HCT116 (cell line): ENCODE data around the gene RPL13A. TPM values are rescaled to one million over a fixed set of nuclear protein-coding genes. Genes with fewer than 3 reads are reported as not detected.

ENCODE experiments used
- ATAC-seq: fragments of 200-7000 bp; cut with Tn5 transposase; 2 replicates; pipeline ENCODE4 v1.9.1; 2020; ENCODE audit warnings: mild to moderate bottlenecking, moderate library complexity
- BruUV-seq: library from RNA; stranded (reverse); fragments of 400-500 nt; replicated peaks from 2 replicates; lab custom pipeline; 2021; lab: Mats Ljungman, UMichigan
- CTCF ChIA-PET: fragments of 300-600 bp; sonication (Branson Sonifier 250); formaldehyde crosslinking; loops from one replicate; lab custom pipeline; 2021; ENCODE audit warnings: antibody characterized with exemption; lab: Charles Lee
- POLR2A ChIA-PET: fragments of 300-600, 350-600 bp; sonication (Branson Sonifier 250); formaldehyde crosslinking; loops from one replicate; lab custom pipeline; 2021; ENCODE audit warnings: antibody characterized with exemption; lab: Charles Lee
- RAD21 ChIA-PET, 2 experiments: fragments of 300-600 bp; sonication (Branson Sonifier 250); formaldehyde crosslinking; loops; one replicate each; lab custom pipeline; 2023; ENCODE audit warnings: low total read pairs in 2 of 2; ENCODE audit not compliant: uncharacterized antibody in 2 of 2, unreplicated experiment in 2 of 2, low non-redundant PET in 1 of 2; lab: Charles Lee
- DNase-seq: peaks from one replicate; pipeline ENCODE4 v3.0.0-alpha.2; 2010; ENCODE audit warnings: low read depth, low spot score
- H2AFZ ChIP-seq: fragments of 200-600 bp; shearing (Covaris generic), sonication (generic); 2 replicates; pipeline ENCODE4 v1.6.1; 2017; ENCODE audit warnings: low read depth, mixed run types, mixed read lengths, antibody characterized with exemption, low read length; ENCODE audit not compliant: poor library complexity, severe bottlenecking
- H3K27ac ChIP-seq: 2 replicates; pipeline ENCODE4 v1.5.1; 2012; ENCODE audit warnings: low read depth, low read length
- H3K27me3 ChIP-seq: fragments of 200-600 bp; sonication (generic); 2 replicates; pipeline ENCODE4 v1.6.1; 2016; ENCODE audit warnings: mixed run types, low read length, mixed read lengths; ENCODE audit not compliant: insufficient read depth
- H3K36me3 ChIP-seq, 2 experiments: fragments of 200-500 bp in 1 of 2; fragments of 200-600 bp in 1 of 2; sonication (Bioruptor generic) in 1 of 2; sonication (generic) in 1 of 2; 2 replicates each; pipeline versions ENCODE4 v1.5.1 to v1.6.1; 2014 to 2016; ENCODE audit warnings: low read length in 2 of 2, inconsistent platforms in 1 of 2, mixed read lengths in 1 of 2, mixed run types in 1 of 2; ENCODE audit not compliant: insufficient read depth in 2 of 2, control insufficient read depth in 1 of 2
- H3K4me1 ChIP-seq, 2 experiments: fragments of 200-600 bp in 1 of 2; sonication (generic) in 1 of 2; 2 replicates each; pipeline versions ENCODE4 v1.5.1 to v1.6.1; 2012 to 2017; ENCODE audit warnings: low read length in 2 of 2, inconsistent platforms in 1 of 2, mild to moderate bottlenecking in 1 of 2, mixed read lengths in 1 of 2, mixed run types in 1 of 2, moderate library complexity in 1 of 2; ENCODE audit not compliant: insufficient read depth in 2 of 2, control insufficient read depth in 1 of 2
- H3K4me2 ChIP-seq: fragments of 200-600 bp; sonication (generic); 2 replicates; pipeline ENCODE4 v1.6.1; 2017; ENCODE audit warnings: mixed run types, low read length, mixed read lengths
- H3K4me3 ChIP-seq, 2 experiments: fragments of 200-600 bp in 1 of 2; sonication (generic) in 1 of 2; replicated peaks in 1 of 2; 2 replicates each; pipeline ENCODE4 v1.5.1; 2011 to 2016; ENCODE audit warnings: low read length in 2 of 2, control low read depth in 1 of 2, low read depth in 1 of 2, mild to moderate bottlenecking in 1 of 2, mixed read lengths in 1 of 2, mixed run types in 1 of 2
- H3K79me2 ChIP-seq: fragments of 200-600 bp; sonication (generic); 2 replicates; pipeline ENCODE4 v1.6.1; 2017; ENCODE audit warnings: mild to moderate bottlenecking, mixed run types, low read length, moderate library complexity, mixed read lengths; ENCODE audit not compliant: insufficient read depth
- H3K9ac ChIP-seq: fragments of 200-600 bp; sonication (generic); 2 replicates; pipeline ENCODE4 v1.6.1; 2016; ENCODE audit warnings: low read length, mixed read lengths
- H3K9me2 ChIP-seq: fragments of 200-600 bp; sonication (generic), shearing (Covaris generic); 2 replicates; pipeline ENCODE4 v1.6.1; 2017; ENCODE audit warnings: mixed run types, mild to moderate bottlenecking, moderate library complexity; ENCODE audit not compliant: insufficient read depth
- H3K9me3 ChIP-seq, 2 experiments: fragments of 200-500 bp in 1 of 2; fragments of 200-600 bp in 1 of 2; sonication (Bioruptor generic) in 1 of 2; sonication (generic) in 1 of 2; 2 replicates each; pipeline ENCODE4 v1.6.1; 2014 to 2017; ENCODE audit warnings: low read length in 2 of 2, mixed read lengths in 2 of 2, inconsistent platforms in 1 of 2, low read depth in 1 of 2, mild to moderate bottlenecking in 1 of 2, mixed run types in 1 of 2, moderate library complexity in 1 of 2; ENCODE audit not compliant: control insufficient read depth in 1 of 2, insufficient read depth in 1 of 2
- H4K20me1 ChIP-seq: fragments of 200-600 bp; sonication (generic), shearing (Covaris generic); 2 replicates; pipeline ENCODE4 v1.6.1; 2017; ENCODE audit warnings: mixed run types, mild to moderate bottlenecking, moderate library complexity; ENCODE audit not compliant: insufficient read depth
- ATF3 ChIP-seq: IDR thresholded peaks from 2 replicates; pipeline ENCODE4 v1.6.1; 2012
- CBX3 ChIP-seq: IDR thresholded peaks from 2 replicates; pipeline ENCODE4 v1.6.1; 2012; ENCODE audit warnings: low read depth
- EGR1 ChIP-seq: IDR thresholded peaks from 2 replicates; pipeline ENCODE4 v1.6.1; 2012; ENCODE audit warnings: low read depth
- ELF1 ChIP-seq: IDR thresholded peaks from 2 replicates; pipeline ENCODE4 v1.6.1; 2012; ENCODE audit warnings: low read depth, borderline replicate concordance
- SRF ChIP-seq: IDR thresholded peaks from 2 replicates; pipeline ENCODE4 v1.6.1; 2012; ENCODE audit warnings: low read depth
- YY1 ChIP-seq: IDR thresholded peaks from 2 replicates; pipeline ENCODE4 v1.6.1; 2011; ENCODE audit warnings: low read length, low read depth, moderate library complexity, mild to moderate bottlenecking; ENCODE audit not compliant: insufficient replicate concordance; ENCODE audit errors: extremely low read depth
- intact Hi-C: fragments of 100-400 bp; cut with micrococcal nuclease; formaldehyde crosslinking; loops from 2 replicates; pipeline ENCODE4 v1.10.0; 2022
- total RNA-seq: library from RNA; stranded (reverse); gene quantifications from one replicate; pipeline ENCODE4 v1.2.1, GENCODE V29; 2021; ENCODE audit not compliant: unreplicated experiment
- TF ChIP-seq, protein P1 (sequence below): IDR thresholded peaks from 2 replicates; pipeline ENCODE4 v1.6.1; 2012; ENCODE audit warnings: low read depth
- TF ChIP-seq, protein P2 (sequence below): IDR thresholded peaks from 2 replicates; pipeline ENCODE4 v1.6.1; 2011; ENCODE audit warnings: mild to moderate bottlenecking, low read length, moderate library complexity; ENCODE audit not compliant: insufficient replicate concordance; ENCODE audit errors: extremely low read depth

The RPL13A gene
- total RNA-seq, 1 experiment from 2014 or later: 3,719 TPM

DNA sequence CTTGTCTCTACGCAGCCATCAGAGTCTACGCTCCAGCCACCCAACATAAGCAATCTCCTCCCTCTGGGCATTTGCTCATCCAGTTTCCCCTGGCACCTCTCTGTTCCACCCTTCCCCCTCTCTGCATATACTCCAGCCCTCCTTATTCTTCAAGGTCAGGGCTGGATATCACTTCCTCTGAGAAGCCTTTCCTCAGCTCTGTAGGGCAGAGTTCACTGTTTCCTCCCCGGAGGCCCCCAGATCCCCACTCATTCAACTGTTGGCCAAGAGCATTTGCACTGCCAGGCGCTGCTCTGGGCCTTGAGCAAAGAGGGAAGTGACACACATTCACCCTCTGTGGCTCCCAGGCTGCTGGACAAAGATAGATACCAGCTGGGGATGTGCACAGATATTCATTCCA lies 28.4 kb downstream of the RPL13A start (continued):
- TF ChIP-seq, protein P1, sequence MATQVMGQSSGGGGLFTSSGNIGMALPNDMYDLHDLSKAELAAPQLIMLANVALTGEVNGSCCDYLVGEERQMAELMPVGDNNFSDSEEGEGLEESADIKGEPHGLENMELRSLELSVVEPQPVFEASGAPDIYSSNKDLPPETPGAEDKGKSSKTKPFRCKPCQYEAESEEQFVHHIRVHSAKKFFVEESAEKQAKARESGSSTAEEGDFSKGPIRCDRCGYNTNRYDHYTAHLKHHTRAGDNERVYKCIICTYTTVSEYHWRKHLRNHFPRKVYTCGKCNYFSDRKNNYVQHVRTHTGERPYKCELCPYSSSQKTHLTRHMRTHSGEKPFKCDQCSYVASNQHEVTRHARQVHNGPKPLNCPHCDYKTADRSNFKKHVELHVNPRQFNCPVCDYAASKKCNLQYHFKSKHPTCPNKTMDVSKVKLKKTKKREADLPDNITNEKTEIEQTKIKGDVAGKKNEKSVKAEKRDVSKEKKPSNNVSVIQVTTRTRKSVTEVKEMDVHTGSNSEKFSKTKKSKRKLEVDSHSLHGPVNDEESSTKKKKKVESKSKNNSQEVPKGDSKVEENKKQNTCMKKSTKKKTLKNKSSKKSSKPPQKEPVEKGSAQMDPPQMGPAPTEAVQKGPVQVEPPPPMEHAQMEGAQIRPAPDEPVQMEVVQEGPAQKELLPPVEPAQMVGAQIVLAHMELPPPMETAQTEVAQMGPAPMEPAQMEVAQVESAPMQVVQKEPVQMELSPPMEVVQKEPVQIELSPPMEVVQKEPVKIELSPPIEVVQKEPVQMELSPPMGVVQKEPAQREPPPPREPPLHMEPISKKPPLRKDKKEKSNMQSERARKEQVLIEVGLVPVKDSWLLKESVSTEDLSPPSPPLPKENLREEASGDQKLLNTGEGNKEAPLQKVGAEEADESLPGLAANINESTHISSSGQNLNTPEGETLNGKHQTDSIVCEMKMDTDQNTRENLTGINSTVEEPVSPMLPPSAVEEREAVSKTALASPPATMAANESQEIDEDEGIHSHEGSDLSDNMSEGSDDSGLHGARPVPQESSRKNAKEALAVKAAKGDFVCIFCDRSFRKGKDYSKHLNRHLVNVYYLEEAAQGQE: no peak
- TF ChIP-seq ATF3: no peak
- TF ChIP-seq YY1: no peak
- TF ChIP-seq, protein P2, sequence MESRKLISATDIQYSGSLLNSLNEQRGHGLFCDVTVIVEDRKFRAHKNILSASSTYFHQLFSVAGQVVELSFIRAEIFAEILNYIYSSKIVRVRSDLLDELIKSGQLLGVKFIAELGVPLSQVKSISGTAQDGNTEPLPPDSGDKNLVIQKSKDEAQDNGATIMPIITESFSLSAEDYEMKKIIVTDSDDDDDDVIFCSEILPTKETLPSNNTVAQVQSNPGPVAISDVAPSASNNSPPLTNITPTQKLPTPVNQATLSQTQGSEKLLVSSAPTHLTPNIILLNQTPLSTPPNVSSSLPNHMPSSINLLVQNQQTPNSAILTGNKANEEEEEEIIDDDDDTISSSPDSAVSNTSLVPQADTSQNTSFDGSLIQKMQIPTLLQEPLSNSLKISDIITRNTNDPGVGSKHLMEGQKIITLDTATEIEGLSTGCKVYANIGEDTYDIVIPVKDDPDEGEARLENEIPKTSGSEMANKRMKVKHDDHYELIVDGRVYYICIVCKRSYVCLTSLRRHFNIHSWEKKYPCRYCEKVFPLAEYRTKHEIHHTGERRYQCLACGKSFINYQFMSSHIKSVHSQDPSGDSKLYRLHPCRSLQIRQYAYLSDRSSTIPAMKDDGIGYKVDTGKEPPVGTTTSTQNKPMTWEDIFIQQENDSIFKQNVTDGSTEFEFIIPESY: no peak
- TF ChIP-seq EGR1: no peak
- TF ChIP-seq CBX3: no peak
- no peak for TF ChIP-seq ELF1

- no peaks in the 10 kb centered on the region for H3K79me2 ChIP-seq
- H3K4me3 ChIP-seq: no peak overlapping the region
- H3K9ac ChIP-seq: no peak overlapping the region
- H3K9me3 ChIP-seq: no peaks in the 10 kb centered on the region
- H3K36me3 ChIP-seq: no peaks in the 10 kb centered on the region
- BruUV-seq: no TSS peak
- intact Hi-C loops: no loop called here
- no peak overlapping the region for H3K27ac ChIP-seq
- H4K20me1 ChIP-seq: no peaks in the 10 kb centered on the region
- DNase-seq: no peak
- ATAC-seq: no peak
- ChIA-PET POLR2A (no interaction called here), CTCF (no interaction called here), RAD21 (no interaction called here)
- H3K4me1 ChIP-seq: no peaks in the 10 kb centered on the region
- H2AFZ ChIP-seq: no peak overlapping the region
- no peaks in the 10 kb centered on the region for H3K9me2 ChIP-seq
- TF ChIP-seq SRF: no peak
- H3K4me2 ChIP-seq: no peak overlapping the region
- H3K27me3 ChIP-seq: no peaks in the 10 kb centered on the region
Measured at GRCh38 chr19:49518033-49518432, 30.6 kb downstream of the RPL13A start.
